SK-N-SH treated with all-trans-retinoic acid at 6 μM for 48 hours (cell line): ENCODE data around the gene LRBA.

Experiments used
- ATAC-seq: fragments of 200-7000 bp; cut with Tn5 transposase; 3 replicates; pipeline ENCODE4 v1.9.1; 2020; ENCODE audit warnings: mild to moderate bottlenecking, moderate library complexity
- ARNTL ChIP-seq: fragments of 450-650 bp; formaldehyde crosslinking; IDR thresholded peaks from 2 replicates; pipeline ENCODE4 v1.5.0; 2020; ENCODE audit warnings: low read depth, mild to moderate bottlenecking, moderate library complexity, borderline replicate concordance
- CREB5 ChIP-seq: fragments of 250-450 bp; sonication (Bioruptor Pico); IDR thresholded peaks from 2 replicates; pipeline ENCODE4 v1.5.1; 2020; ENCODE audit warnings: low read depth, mild to moderate bottlenecking, moderate library complexity
- CSDC2 ChIP-seq: fragments of 250-450 bp; sonication (Bioruptor Pico); IDR thresholded peaks from 2 replicates; pipeline ENCODE4 v1.5.0; 2020; ENCODE audit warnings: mild to moderate bottlenecking, moderate library complexity
- CSRNP3 ChIP-seq: fragments of 250-450 bp; sonication (Bioruptor Pico); IDR thresholded peaks from 2 replicates; pipeline ENCODE4 v1.5.1; 2021; ENCODE audit warnings: mild to moderate bottlenecking, moderate library complexity
- ESRRG ChIP-seq: fragments of 250-450 bp; sonication (Bioruptor Pico); IDR thresholded peaks from 2 replicates; pipeline ENCODE4 v1.6.1; 2021; ENCODE audit warnings: mild to moderate bottlenecking
- GLIS3 ChIP-seq: fragments of 250-450 bp; sonication (Bioruptor Pico); IDR thresholded peaks from 2 replicates; pipeline ENCODE4 v1.5.0; 2020; ENCODE audit warnings: mild to moderate bottlenecking, moderate library complexity
- ISL1 ChIP-seq: fragments of 250-450 bp; sonication (Bioruptor Pico); IDR thresholded peaks from 2 replicates; pipeline ENCODE4 v2.1.2; 2022; ENCODE audit warnings: mild to moderate bottlenecking, moderate library complexity
- OSR1 ChIP-seq: fragments of 250-450 bp; sonication (Bioruptor Pico); IDR thresholded peaks from 2 replicates; pipeline ENCODE4 v1.8.0; 2022; ENCODE audit warnings: moderate library complexity, mild to moderate bottlenecking, inconsistent platforms
- PATZ1 ChIP-seq: fragments of 250-450 bp; sonication (Bioruptor Pico); IDR thresholded peaks from 2 replicates; pipeline ENCODE4 v1.8.0; 2020; ENCODE audit warnings: mild to moderate bottlenecking, moderate library complexity, borderline replicate concordance
- PPARA ChIP-seq: fragments of 250-450 bp; sonication (Bioruptor Pico); IDR thresholded peaks from 2 replicates; pipeline ENCODE4 v1.5.0; 2020; ENCODE audit warnings: mild to moderate bottlenecking, borderline replicate concordance
- RARB ChIP-seq: fragments of 250-450 bp; sonication (Bioruptor Pico); IDR thresholded peaks from 2 replicates; pipeline ENCODE4 v1.8.0; 2021; ENCODE audit warnings: mild to moderate bottlenecking, moderate library complexity
- SNAI2 ChIP-seq: fragments of 250-450 bp; sonication (Bioruptor Pico); IDR thresholded peaks from 2 replicates; pipeline ENCODE4 v1.5.0; 2020; ENCODE audit warnings: mild to moderate bottlenecking, moderate library complexity
- TCF4 ChIP-seq: fragments of 250-450 bp; sonication (Bioruptor Pico); IDR thresholded peaks from 2 replicates; pipeline ENCODE4 v1.8.0; 2021; ENCODE audit warnings: mild to moderate bottlenecking, moderate library complexity, borderline replicate concordance
- TOX ChIP-seq: fragments of 250-450 bp; sonication (Bioruptor Pico); IDR thresholded peaks from 2 replicates; pipeline ENCODE4 v1.8.0; 2021; ENCODE audit warnings: mild to moderate bottlenecking, moderate library complexity, borderline replicate concordance
- TSHZ2 ChIP-seq: fragments of 250-450 bp; sonication (Bioruptor Pico); IDR thresholded peaks from 2 replicates; pipeline ENCODE4 v1.5.0; 2020; ENCODE audit warnings: mild to moderate bottlenecking, moderate library complexity
- ZFP3 ChIP-seq: fragments of 250-450 bp; sonication (Bioruptor Pico); IDR thresholded peaks from 2 replicates; pipeline ENCODE4 v1.5.0; 2020; ENCODE audit warnings: mild to moderate bottlenecking, moderate library complexity
- ZNF565 ChIP-seq: fragments of 450-650 bp; formaldehyde crosslinking; conservative IDR thresholded peaks from 2 replicates; pipeline ENCODE4 v1.5.0; 2020; ENCODE audit warnings: low read depth, mild to moderate bottlenecking, moderate library complexity
- ZNF70 ChIP-seq: fragments of 450-650 bp; formaldehyde crosslinking; IDR thresholded peaks from 2 replicates; pipeline ENCODE4 v1.5.0; 2020; ENCODE audit warnings: mild to moderate bottlenecking, moderate library complexity
- ZNF8 ChIP-seq: fragments of 450-650 bp; formaldehyde crosslinking; IDR thresholded peaks from 2 replicates; pipeline ENCODE4 v1.5.0; 2020; ENCODE audit warnings: mild to moderate bottlenecking, moderate library complexity
- TF ChIP-seq, protein P1 (sequence below): fragments of 250-450 bp; sonication (Bioruptor Pico); IDR thresholded peaks from 2 replicates; pipeline ENCODE4 v1.8.0; 2021; ENCODE audit warnings: low read depth, mild to moderate bottlenecking, moderate library complexity, borderline replicate concordance

The LRBA gene

GRCh38 chr4:150720973-150721518 lies 294.0 kb downstream of the LRBA start (continued):
- no peak for TF ChIP-seq CSRNP3 (CRISPR knock-in tag)
- TF ChIP-seq, all 23 proteins: peak for 0

DNA sequence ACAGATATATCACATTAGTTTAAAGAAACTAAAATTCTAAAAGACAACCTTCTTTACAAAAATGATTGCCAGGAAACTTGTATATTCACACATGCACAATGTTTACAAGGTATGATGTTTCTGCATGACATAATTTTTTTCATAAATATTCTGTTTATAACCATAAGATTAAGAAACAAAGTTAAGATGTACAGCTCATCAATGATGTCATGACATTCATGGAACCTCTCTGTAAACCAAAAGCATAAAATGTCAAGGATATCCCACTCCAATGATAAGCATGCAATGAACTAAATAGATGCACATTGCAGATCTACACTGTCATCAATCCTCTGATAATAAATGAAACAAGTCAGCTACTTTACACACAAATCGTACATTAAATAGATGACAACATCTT lies 297.1 kb downstream of the LRBA start:
- no peak for ATAC-seq
- TF ChIP-seq ARNTL (CRISPR knock-in tag) (no peak), ESRRG (CRISPR knock-in tag) (no peak), CREB5 (CRISPR knock-in tag) (no peak), ISL1 (CRISPR knock-in tag) (no peak), SNAI2 (CRISPR knock-in tag) (no peak), RARB (CRISPR knock-in tag) (no peak), GLIS3 (CRISPR knock-in tag) (no peak), TSHZ2 (no peak), PPARA (CRISPR knock-in tag) (no peak), PATZ1 (no peak), OSR1 (CRISPR knock-in tag) (no peak), ZNF70 (CRISPR knock-in tag) (no peak), CSRNP3 (CRISPR knock-in tag) (no peak), TOX (CRISPR knock-in tag) (no peak), TCF4 (no peak), ZFP3 (CRISPR knock-in tag) (no peak), CSDC2 (CRISPR knock-in tag) (no peak), ZNF565 (CRISPR knock-in tag) (no peak), ZNF8 (CRISPR knock-in tag) (no peak)
- TF ChIP-seq, protein P1, sequence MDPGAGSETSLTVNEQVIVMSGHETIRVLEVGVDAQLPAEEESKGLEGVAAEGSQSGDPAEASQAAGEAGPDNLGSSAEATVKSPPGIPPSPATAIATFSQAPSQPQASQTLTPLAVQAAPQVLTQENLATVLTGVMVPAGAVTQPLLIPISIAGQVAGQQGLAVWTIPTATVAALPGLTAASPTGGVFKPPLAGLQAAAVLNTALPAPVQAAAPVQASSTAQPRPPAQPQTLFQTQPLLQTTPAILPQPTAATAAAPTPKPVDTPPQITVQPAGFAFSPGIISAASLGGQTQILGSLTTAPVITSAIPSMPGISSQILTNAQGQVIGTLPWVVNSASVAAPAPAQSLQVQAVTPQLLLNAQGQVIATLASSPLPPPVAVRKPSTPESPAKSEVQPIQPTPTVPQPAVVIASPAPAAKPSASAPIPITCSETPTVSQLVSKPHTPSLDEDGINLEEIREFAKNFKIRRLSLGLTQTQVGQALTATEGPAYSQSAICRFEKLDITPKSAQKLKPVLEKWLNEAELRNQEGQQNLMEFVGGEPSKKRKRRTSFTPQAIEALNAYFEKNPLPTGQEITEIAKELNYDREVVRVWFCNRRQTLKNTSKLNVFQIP (CRISPR knock-in tag), result no peak
- TF ChIP-seq, all 23 proteins: peak for 0
